HEK293 (cell line): ENCODE data around the gene ATP6V0A1.

Experiments used
- GLIS1 ChIP-seq: fragments of 450-650 bp; formaldehyde crosslinking; IDR thresholded peaks from 2 replicates; pipeline ENCODE4 v1.5.1; 2016; ENCODE audit warnings: missing biosample characterization, missing genetic modification characterization
- OVOL3 ChIP-seq: fragments of 450-650 bp; formaldehyde crosslinking; IDR thresholded peaks from 2 replicates; pipeline ENCODE4 v1.5.1; 2016; ENCODE audit warnings: missing biosample characterization, missing genetic modification characterization
- ZEB2 ChIP-seq: fragments of 450-650 bp; formaldehyde crosslinking; IDR thresholded peaks from 2 replicates; pipeline ENCODE4 v1.5.1; 2016; ENCODE audit warnings: missing biosample characterization, missing genetic modification characterization
- ZNF398 ChIP-seq: fragments of 450-650 bp; formaldehyde crosslinking; IDR thresholded peaks from 2 replicates; pipeline ENCODE4 v1.5.1; 2017; ENCODE audit warnings: missing biosample characterization, missing genetic modification characterization
- ZNF423 ChIP-seq: fragments of 450-650 bp; formaldehyde crosslinking; IDR thresholded peaks from 2 replicates; pipeline ENCODE4 v1.5.1; 2016; ENCODE audit warnings: missing biosample characterization, missing genetic modification characterization
- ZNF544 ChIP-seq: fragments of 450-650 bp; formaldehyde crosslinking; IDR thresholded peaks from 2 replicates; pipeline ENCODE4 v1.5.0; 2017; ENCODE audit warnings: missing biosample characterization, missing genetic modification characterization
- ZNF785 ChIP-seq: fragments of 450-650 bp; formaldehyde crosslinking; IDR thresholded peaks from 2 replicates; pipeline ENCODE4 v1.5.1; 2016; ENCODE audit warnings: missing biosample characterization, missing genetic modification characterization
- TF ChIP-seq, protein P1 (sequence below): fragments of 450-650 bp; formaldehyde crosslinking; IDR thresholded peaks from 2 replicates; pipeline ENCODE4 v1.5.1; 2016; ENCODE audit warnings: missing biosample characterization, missing genetic modification characterization
- TF ChIP-seq, protein P2 (sequence below): fragments of 450-650 bp; formaldehyde crosslinking; IDR thresholded peaks from 2 replicates; pipeline ENCODE4 v1.5.1; 2016; ENCODE audit warnings: missing biosample characterization, missing genetic modification characterization, low read depth

DNA sequence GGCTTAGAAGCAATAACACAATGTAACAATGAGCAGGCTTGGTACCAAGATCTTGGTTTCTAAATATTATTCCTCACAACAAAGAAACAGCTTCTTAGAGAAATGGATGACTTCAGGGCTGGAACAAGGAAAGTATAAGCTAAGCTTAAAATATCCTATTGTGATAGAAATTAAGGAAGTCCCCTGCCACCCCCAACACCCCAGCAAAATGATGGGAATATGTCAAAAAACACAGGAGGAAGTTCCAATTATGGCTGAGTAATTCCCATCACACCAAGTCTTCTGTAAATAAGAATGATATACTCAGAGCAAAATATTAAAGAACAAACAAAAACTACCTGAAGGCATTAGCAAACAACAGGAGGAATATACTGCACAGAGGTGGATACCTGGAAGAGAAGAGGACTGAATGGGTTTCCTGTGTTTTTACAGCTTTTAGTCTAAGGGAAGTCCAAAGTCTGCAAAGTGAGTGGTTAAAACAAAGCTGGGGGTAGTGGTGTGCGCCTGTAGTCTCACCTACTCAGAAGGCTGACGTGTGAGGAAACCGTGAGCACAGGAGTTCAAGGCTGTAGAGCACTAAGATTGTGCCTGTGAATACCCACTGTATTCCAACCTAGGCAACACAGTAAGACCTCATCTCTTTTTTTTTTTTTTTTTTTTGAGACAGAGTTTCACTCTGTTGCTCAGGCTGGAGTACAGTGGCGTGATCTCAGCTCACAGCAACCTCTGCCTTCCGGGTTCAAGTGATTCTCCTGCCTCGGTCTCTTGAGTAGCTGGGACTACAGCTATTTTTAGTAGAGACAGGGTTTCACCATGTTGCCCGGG is 17.1 kb upstream of the ATP6V0A1 start:
- TF ChIP-seq ZNF398 (tag by site-specific recombination) (no peak), ZNF544 (no peak), ZNF423 (tag by site-specific recombination) (no peak), OVOL3 (tag by site-specific recombination) (no peak), ZNF785 (tag by site-specific recombination) (no peak), GLIS1 (peak; percentile 9; the same call in 1 of the 2 replicates), ZEB2 (tag by site-specific recombination) (no peak)
- TF ChIP-seq, protein P1, sequence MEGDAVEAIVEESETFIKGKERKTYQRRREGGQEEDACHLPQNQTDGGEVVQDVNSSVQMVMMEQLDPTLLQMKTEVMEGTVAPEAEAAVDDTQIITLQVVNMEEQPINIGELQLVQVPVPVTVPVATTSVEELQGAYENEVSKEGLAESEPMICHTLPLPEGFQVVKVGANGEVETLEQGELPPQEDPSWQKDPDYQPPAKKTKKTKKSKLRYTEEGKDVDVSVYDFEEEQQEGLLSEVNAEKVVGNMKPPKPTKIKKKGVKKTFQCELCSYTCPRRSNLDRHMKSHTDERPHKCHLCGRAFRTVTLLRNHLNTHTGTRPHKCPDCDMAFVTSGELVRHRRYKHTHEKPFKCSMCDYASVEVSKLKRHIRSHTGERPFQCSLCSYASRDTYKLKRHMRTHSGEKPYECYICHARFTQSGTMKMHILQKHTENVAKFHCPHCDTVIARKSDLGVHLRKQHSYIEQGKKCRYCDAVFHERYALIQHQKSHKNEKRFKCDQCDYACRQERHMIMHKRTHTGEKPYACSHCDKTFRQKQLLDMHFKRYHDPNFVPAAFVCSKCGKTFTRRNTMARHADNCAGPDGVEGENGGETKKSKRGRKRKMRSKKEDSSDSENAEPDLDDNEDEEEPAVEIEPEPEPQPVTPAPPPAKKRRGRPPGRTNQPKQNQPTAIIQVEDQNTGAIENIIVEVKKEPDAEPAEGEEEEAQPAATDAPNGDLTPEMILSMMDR (tag by site-specific recombination) = no peak
- TF ChIP-seq, protein P2, sequence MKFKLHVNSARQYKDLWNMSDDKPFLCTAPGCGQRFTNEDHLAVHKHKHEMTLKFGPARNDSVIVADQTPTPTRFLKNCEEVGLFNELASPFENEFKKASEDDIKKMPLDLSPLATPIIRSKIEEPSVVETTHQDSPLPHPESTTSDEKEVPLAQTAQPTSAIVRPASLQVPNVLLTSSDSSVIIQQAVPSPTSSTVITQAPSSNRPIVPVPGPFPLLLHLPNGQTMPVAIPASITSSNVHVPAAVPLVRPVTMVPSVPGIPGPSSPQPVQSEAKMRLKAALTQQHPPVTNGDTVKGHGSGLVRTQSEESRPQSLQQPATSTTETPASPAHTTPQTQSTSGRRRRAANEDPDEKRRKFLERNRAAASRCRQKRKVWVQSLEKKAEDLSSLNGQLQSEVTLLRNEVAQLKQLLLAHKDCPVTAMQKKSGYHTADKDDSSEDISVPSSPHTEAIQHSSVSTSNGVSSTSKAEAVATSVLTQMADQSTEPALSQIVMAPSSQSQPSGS (tag by site-specific recombination) = no peak
